Islet precursor cell (in vitro differentiated cells): Measurements from ENCODE around the gene BTBD6.
A peak's percentile ranks its signal among the peaks of the same experiment; 100 is the strongest.
"Not testable (repeated sequence)": the region's sequence is repeated elsewhere in the genome, so short reads cannot be mapped to it uniquely, and the experiment has no call there.

Experiments
- DNase-seq: peaks from one replicate; pipeline ENCODE4 v3.0.0-alpha.2; 2018

Gene BTBD6

DNA sequence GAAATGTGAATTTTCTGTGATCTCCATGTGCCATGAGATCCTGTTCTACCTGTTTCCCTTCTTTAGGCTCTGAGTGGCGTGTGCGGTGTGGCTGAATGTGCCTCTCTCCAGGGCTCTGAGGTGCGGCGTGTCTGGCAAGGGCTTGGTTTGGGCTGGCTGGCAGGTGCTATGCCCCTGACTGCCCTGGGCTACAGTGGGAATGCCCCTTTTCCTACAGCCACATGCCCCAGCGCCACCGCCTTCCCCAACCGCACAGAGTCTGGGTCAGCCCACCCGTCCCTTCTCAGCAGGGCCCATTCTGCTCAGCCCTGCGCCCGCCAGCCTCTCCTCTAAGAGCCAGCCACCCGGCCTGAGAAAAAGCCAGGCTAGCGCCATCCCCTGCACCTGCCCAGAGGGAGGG is 24.7 kb downstream of the BTBD6 start:
- peak; percentile 52 for DNase-seq

DNA sequence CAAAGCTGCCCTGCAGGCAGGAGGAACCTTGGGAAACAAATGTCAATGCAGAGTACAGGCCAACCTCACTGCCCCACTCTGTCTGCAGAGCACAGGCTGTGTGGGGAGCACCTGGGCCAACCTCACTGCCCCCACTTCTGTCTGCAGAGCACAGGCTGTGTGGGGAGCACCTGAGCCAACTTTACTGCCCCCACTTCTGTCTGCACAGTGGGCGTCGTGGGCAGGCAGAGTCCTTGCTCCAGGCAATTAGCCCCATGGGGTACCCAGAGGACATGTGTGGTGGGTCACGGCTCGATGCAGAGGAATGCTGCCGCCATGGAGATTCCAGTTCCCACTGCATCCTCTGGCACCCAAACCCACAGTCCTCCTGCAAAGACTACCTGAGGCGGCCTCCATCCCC is 26.3 kb downstream of the BTBD6 start:
- DNase-seq = peak; percentile 46

DNA sequence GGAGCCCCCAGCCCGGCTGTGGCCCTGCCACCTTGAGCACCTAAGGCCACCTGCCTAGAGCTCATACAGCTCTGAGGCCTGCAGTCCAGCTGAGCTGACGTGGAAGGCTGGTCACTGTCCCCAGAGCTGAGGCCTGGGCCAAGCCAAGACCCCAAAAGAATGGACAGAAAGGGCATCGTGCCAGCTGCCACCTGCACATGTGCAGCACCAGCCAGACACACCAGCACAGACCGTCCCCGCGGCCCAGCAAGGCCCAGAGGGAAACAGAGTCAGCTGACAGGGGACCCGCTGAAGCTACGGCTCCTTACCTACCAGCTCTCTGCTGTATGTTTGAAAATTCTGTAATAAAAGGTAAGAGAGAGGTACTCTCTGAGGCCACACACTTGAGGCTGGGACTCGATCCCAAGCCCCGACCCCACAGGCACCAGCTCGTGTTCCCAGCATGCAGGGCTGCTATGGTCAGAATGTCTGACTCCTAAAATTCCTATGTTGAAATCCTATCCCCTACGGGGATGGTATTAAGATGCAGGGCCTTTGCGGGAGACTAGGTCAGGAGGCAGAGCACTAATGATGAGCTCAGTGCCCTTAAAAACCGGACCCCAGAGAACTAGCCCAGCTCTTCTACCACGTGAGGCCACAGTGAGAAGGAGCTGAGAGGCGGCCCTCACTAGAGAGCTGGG is 27.1 kb downstream of the BTBD6 start:
- DNase-seq = no peak

DNA sequence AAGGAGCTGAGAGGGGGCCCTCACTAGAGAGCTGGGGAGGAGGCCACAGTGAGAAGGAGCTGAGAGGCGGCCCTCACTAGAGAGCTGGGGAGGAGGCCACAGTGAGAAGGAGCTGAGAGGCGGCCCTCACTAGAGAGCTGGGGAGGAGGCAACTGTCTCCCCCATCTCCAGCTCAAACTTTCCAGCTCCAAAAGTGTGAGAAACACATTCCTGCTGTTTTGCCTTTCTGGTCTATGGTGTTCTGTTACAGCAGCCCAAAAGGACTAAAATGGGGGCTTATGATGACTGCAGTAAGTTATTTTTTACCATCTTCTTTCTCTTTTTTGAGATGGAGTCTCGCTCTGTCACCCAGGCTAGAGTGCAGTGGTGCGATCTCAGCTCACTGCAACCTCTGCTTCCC is 29.1 kb downstream of the BTBD6 start:
- DNase-seq = not testable (repeated sequence)

DNA sequence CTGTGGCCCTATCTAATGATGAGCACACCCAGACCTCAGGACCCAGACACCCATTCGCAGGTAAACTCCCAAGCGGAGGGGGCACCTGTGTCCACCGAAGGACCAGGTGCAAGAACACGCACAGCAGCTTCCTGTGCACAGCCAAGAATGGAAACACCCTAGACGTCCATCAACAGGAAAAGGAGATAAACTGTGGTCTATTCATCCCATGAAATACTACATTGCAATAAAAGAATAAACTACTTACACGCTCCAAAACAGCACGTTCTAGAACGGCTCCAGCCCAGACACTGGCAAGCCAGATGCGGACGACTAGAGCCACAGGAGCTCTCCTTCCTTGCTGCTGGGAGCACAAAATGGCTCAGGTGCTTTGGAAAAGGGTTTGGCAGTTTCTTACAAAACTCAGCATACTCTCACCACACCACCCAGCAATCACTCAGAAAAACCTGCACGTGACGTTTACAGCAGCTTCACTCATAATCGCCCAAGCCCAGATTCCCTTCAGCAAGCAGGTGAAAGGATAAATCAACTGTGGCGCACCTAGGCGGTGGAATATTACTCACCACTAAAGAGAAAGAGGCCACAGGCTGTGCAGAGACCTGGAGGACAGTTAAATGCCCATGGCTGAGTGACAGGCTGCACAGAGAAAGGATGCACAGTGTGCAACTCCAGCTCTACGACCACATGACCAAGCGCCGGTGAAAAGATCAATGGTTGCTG is 31.5 kb downstream of the BTBD6 start:
- no peak for DNase-seq

DNA sequence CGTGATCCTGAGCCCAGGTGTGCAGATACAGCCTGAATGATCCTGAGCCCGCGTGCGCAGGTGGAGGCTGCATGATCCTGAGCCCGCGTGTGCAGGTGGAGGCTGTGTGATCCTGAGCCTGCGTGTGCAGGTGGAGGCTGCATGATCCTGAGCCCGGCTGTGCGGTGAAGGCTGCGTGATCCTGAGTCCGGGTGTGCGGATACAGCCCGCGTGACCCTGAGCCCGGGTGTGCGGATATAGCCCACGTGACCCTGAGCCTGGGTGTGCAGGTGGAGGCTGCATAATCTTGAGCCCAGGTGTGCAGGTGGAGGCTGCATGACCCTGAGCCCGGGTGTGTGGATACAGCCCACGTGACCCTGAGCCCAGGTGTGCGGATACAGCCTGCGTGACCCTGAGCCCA is 32.2 kb downstream of the BTBD6 start:
- DNase-seq = no peak

DNA sequence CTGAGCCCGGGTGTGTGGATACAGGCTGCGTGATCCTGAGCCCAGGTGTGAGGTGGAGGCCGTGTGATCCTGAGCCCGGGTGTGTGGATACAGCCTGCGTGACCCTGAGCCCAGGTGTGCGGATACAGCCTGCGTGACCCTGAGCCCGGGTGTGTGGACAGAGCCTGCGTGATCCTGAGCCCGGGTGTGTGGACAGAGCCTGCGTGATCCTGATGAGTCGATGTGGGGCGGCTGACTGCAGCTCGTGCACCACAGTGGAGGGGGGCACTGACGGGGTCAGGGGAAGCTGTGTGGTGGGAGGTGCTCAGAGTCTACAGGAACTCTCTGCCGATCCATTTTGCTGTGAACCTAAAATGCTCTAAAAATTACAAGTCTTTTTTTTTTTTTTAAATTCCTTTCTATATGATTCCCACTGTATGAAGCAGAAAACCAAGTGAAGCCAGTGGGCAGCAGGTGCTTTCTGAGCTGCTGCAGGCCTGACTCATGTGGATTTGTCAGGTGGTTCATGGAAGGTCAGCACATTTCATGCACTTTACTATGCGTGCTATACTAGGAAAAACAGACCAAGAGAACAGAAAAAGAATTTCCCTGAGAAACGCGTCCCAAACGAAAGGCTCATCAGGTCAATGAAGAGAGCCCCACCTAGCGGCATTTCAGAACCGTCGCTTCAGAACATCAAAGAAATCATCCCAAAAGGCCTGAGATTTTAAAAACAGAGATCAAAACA is 33.2 kb downstream of the BTBD6 start:
- DNase-seq = no peak

DNA sequence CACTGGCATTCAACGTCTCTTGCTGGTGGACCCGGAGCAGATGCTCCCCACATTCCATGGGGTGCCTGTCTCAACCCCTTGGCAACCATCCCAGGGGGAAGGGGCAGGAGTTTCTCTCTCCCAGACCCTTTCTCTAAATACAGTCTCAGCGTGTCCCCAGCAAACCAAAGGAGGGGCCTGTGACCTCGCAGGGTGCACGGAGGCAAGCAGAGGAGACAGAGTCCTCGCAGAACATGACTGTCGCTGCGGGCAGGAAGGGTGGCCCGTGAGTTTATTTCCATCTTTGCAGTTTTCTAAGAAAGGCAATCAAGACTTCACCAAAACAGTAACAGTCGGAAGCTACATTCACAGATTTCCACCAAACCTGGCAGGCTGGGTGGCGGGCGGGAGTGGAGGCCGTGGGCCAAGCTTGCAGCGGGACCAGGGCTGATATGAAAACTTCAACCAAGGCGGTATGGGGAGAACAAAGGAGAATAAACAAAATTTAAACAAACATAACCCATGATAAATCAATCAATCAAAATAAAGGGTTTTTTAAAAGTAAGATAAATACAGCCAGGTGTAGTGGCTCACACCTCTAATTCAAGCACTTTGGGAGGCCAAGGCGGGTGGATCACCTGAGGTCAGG is 33.9 kb downstream of the BTBD6 start:
- peak; percentile 43 for DNase-seq

DNA sequence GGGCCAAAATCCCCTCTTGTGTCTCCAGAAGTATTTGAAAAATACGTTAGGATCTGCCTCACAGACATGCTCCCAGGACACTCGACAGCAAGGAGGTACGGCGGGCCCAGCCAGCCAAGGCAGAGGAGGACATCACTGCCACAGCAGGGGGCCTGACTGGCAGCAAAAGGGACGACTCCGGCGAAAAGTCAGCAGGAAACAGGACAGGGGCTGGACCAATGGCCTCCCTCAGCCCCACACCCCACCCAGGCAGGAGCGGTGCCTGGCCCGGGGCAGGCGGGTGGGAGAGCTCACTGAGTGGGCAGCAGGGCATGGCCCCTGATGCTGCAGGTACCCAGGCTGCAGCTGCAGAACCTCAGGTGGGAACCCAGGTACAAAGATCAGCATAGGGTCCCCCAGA is 34.7 kb downstream of the BTBD6 start:
- no peak for DNase-seq

DNA sequence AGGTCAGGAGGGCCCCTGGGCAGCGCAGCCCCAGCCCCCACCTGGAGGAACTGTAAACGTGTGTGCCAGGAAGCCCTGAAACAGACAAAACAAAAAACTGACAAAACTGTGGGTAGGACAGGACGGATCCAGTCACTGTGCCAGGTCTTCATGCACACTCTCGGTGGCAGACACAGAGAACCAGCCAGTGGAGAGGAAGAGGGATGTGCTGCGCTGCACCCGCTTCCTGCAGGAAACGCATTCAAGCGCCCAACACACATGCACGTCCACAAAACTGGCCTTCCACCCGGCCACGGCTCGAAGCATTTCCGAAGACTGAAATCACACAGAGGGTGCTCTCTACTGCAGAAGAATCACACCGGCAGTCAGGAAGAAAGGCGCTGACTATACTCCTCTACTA is 35.6 kb downstream of the BTBD6 start:
- DNase-seq = no peak

DNA sequence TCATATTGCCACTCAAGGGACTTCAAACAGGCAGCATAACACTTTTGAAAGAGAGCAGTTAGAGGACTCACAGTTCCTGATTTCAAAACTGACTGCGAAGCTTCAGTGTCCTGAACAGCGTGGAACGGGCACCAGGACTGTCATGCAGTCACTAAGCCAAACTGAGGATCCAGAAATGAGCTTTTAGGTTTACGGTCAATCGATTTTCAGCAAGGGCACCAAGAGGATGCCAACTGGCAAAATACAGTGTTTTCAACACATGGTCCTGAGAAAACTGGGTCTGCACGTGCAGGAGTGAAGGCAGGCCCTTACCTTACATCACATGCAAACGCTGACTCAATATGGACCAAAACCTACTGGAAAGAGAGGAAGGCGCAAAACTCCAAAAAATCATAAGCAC is 36.8 kb downstream of the BTBD6 start:
- no peak for DNase-seq

DNA sequence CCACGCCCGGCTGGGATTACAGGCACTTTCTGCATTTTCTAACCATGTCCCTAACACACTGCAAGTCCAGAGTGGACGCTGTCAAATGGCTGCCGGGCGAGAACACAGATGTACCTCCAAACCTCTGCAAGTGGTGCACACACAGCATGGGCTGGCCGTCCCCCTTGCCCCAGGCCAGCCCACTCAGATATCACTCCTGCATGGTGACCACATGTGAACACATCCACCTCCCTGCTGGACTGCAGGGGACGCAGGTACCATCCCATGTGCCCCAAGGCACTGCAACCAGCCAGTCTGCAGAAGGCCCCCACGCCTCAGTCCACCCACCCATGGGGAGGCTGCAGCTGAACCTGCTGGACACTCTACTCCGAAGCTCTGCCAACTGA is 38.4 kb downstream of the BTBD6 start:
- no peak for DNase-seq

DNA sequence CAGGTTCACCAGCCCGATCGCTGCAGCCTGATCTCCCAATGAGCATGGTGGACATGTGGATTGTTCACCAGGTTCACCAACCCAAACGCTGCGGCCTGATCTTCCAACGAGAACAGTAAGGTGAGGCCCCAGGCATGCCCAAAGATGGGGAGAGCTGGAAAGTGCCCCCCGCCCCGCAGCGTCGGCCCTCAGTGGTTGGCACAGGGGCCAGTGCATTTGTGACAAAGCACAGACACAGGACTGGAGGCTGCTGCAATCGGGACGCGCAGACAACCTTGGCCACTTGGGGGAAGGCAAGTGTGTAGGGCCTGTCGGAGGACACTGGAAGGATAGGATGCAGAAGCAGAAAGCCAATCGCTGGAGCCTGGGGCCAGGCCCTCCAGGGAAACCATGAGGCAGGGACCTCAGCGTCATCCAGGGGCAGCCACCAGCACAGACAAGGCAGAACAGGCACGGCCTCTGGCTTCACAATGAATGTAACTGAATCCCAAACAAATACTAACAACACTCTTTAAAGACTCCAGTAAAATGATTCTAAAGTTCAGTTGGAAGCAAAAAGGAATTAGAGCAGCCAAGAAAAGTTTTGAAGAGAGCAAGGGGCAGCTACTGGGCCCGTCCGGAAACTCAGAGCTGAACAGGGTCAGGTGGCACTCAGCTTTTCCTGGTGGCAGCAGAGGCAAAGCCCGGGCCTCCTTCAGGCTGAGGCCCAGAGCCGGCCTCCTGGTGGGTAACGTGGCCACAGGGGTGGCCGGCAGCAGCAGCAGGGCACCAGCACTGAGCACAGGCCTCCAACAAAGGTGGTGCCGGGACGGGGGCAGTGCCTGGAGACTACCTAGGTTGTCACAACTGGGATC is 39.1 kb downstream of the BTBD6 start:
- peak; percentile 67 for DNase-seq

DNA sequence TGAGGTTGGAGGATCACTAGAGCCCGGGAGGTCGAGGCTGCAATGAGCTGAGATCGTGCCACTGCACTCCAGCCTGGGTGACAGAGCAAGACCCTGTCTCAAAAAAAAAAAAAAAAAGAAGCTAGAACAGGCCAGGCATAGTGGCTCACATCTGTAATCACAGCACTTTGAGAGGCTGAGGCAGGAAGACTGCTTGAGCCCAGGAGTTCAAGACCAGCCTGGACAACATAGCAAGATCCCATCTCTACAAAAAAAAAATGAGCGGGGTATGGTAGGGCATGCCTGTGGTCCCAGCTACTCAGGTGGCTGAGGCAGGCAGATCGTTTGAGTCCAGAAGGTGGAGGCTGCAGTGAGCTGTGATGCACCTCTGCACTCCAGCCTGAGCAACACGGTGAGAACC is 40.6 kb downstream of the BTBD6 start:
- DNase-seq = not testable (repeated sequence)

DNA sequence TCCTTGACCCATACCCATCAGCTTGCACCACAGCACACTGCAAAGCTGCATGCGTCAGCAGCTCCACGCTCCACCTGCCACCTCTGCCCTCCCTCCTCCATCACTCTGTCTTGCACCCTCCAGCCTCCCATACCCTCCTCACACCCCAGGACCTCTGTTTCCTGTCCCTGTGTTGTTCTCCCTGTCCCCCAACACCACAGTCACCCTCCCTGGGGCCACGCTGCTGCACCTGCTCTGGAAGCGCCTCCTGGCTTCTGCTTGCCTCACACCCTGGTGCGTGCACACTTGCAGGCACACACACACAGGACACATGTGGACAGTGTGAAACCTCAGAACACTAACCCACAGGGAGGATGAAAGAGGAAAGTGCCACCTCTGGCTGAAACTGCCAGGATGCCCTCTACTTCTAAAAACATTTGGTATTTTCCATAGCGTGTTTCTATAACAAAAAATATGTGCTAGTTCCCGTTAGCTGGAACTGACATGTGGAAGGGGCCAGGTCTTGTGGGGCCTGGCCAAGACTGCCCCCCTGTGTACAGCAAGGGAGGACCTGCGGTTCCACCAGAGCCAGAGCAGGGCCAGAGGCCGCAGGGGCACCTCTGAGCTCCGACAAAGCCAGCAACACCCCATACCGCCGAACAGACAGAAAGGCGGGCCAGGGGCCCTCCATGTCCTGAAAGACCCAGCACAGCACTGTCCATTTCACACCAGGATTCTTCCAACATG is 42.5 kb downstream of the BTBD6 start:
- peak; percentile 43 for DNase-seq

DNA sequence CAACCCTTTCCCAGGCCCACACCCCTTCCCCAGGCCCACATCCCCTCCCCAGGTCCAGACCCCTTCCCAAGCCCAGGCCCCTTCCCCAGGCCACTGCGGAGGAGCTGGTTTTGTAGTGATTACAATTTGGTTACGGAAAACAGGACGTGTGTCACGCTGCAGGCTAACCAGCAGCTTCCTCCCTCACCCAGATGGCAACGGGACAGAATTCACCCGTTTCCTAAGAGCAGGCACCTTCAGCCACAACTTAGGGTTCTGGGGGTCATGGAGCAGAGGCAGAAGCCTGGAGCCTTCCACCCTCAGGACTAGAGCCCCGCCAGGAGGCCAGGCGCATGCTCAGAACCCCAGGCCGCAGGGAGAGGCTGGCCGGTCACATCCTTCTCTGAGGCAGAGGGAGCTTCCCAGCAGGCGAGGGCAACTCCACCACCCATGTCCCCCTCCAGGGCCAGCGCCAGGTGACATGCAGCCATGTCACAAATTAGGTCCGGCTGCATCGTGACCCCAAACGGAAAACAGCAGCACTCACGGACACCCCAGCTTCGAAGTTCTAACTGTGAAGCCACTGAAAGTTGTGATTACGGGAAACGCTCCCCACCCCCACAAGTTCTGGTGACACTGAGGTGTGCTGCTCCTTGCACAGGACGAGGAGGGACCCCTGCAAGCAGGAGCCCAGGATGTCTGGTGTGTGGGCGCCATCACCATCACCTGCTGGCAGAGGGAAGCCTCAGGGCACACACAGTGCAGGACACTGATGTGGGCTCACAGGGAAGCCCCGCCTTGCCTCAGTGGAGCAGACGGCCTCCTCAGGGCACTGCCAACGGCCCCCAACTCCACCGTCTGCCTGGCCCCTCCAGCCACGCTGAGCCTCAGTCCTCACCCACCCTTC is 44.7 kb downstream of the BTBD6 start:
- DNase-seq = peak; percentile 48

DNA sequence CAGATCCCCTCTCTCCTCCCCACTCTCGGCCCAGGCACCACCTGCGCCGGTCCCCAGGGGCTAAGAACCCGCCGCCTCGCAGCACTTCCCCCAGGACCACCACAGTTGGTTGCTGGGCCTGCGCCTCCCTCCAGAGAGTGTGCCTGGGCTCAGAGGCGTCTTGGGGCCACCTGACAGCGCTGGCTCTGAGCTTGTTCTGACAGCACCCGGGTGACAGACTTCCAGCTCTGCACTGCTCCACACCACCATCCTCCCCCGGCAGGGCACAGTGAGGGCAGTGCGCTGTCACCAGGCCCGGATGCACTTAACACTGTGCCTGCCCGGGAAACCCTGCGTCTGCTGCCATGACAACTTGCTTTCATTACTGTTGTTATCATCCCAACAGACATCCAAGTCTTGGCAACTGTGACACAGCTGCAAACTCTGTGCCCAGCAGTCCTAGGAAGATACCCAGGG is 45.8 kb downstream of the BTBD6 start:
- peak; percentile 60 for DNase-seq

DNA sequence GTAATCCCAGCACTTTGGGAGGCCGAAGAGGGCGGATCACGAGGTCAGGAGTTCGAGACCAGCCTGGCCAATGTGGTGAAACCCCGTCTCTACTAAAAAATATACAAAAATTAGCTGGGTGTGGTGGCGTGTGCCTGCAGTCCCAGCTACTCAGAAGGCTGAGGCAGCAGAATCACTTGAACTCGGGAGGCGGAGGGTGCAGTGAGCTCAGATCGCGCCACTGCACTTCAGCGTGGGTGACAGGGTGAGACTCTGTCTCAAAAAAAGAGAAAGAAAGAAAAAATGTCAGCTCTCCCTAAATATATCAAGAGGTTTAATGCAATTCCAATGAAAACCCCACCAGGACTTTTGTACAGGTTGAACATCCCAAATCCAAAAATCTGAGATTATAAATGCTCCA is 49.0 kb downstream of the BTBD6 start:
- not testable (repeated sequence) for DNase-seq

DNA sequence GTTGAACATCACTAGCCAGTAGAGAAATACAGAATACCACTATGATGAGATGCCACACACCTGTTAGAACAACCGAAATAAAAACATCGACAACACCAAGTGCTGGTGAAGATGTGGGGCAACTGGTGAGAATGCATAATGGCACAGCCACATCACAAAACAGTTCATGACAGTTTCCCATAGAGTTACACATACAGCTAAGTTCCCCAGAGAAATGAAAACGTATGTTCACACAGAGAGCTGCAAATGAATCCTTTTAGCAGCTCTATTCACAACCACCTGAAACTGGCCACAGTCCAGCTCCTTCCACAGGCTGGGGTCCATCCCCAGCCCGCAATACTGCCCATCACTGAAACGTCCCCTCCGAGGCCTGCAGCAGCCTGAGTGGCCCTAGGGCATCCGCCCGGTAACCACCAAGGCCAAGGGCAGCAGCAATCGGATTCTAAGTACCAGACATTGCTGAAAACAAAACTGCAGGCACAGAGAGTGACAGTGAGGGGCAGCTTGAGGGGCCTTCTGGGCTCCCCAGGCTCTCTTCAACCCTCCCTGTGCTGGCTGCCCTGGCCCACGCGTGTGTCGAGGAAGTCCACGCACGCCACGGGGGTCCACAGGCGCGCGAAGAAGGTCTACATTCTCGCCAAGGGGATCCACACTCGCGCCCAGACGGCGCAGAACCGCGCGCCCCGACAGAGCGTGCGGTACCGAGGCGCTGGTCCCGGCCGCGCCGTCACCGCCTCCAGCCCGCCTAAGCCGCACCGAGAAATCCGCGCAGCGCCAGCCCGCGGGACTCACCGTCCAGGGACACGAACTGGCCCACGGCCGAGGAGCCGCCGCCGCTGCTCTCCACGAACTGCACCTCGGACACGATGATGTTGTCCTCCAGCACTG is 51.6 kb downstream of the BTBD6 start:
- no peak for DNase-seq
